DOHH2 (cell line): ENCODE data around the gene CHIT1.

Source experiments
- H3F3A ChIP-seq: fragments of 200-600 bp; sonication (generic), shearing (Covaris generic); 2 replicates; pipeline ENCODE4 v1.6.0; 2016; ENCODE audit warnings: antibody characterized with exemption, mild to moderate bottlenecking; ENCODE audit not compliant: control insufficient read depth, insufficient read depth
- H3K27ac ChIP-seq: fragments of 200-600 bp; sonication (generic); 2 replicates; pipeline ENCODE4 v1.5.1; 2014; ENCODE audit warnings: low read depth, mild to moderate bottlenecking, low read length, moderate library complexity
- H3K27me3 ChIP-seq: fragments of 200-600 bp; sonication (generic); 2 replicates; pipeline ENCODE4 v1.6.1; 2014; ENCODE audit warnings: mild to moderate bottlenecking, low read length, mixed read lengths; ENCODE audit not compliant: control insufficient read depth
- H3K36me3 ChIP-seq: fragments of 200-600 bp; sonication (generic); 2 replicates; pipeline ENCODE4 v1.6.1; 2014; ENCODE audit warnings: mild to moderate bottlenecking, low read length, moderate library complexity, mixed read lengths; ENCODE audit not compliant: control insufficient read depth
- H3K4me1 ChIP-seq: fragments of 200-600 bp; sonication (generic); 2 replicates; pipeline ENCODE4 v1.6.1; 2014; ENCODE audit warnings: mild to moderate bottlenecking, low read length, mixed read lengths; ENCODE audit not compliant: control insufficient read depth
- H3K4me2 ChIP-seq: fragments of 200-600 bp; sonication (generic); 2 replicates; pipeline ENCODE4 v1.6.0; 2014; ENCODE audit warnings: mild to moderate bottlenecking, low read length, moderate library complexity
- H3K4me3 ChIP-seq: fragments of 200-600 bp; sonication (generic); 2 replicates; pipeline ENCODE4 v1.5.1; 2014; ENCODE audit warnings: mild to moderate bottlenecking, low read length, mixed read lengths
- H3K79me2 ChIP-seq: fragments of 200-600 bp; sonication (generic); 2 replicates; pipeline ENCODE4 v1.6.1; 2014; ENCODE audit warnings: mild to moderate bottlenecking, low read length, mixed read lengths; ENCODE audit not compliant: control insufficient read depth
- H3K9me2 ChIP-seq: fragments of 200-600 bp; sonication (generic); replicated peaks from 2 replicates; pipeline ENCODE4 v1.6.1; 2014; ENCODE audit warnings: mild to moderate bottlenecking, low read length, mixed read lengths; ENCODE audit not compliant: control insufficient read depth
- H3K9me3 ChIP-seq: fragments of 200-600 bp; sonication (generic); 2 replicates; pipeline ENCODE4 v1.6.1; 2014; ENCODE audit warnings: antibody characterized with exemption, low read length, mixed read lengths; ENCODE audit not compliant: control insufficient read depth, insufficient read depth
- H4K20me1 ChIP-seq: fragments of 200-600 bp; sonication (generic); 2 replicates; pipeline ENCODE4 v1.6.0; 2014; ENCODE audit warnings: low read depth, mild to moderate bottlenecking, antibody characterized with exemption, low read length, moderate library complexity; ENCODE audit not compliant: control insufficient read depth, insufficient read depth
- EZH2phosphoT487 ChIP-seq: fragments of 200-600 bp; sonication (generic); IDR thresholded peaks from 2 replicates; pipeline ENCODE4 v1.6.1; 2017; ENCODE audit warnings: borderline replicate concordance, mild to moderate bottlenecking, antibody characterized with exemption, low read length, moderate library complexity, mixed read lengths
- TF ChIP-seq, protein P1 (sequence below): fragments of 200-600 bp; sonication (generic); IDR thresholded peaks from one replicate; pipeline ENCODE4 v1.5.1; 2014; ENCODE audit warnings: antibody characterized with exemption, mild to moderate bottlenecking, low read depth, low read length; ENCODE audit not compliant: poor library complexity, severe bottlenecking

The CHIT1 gene

DNA sequence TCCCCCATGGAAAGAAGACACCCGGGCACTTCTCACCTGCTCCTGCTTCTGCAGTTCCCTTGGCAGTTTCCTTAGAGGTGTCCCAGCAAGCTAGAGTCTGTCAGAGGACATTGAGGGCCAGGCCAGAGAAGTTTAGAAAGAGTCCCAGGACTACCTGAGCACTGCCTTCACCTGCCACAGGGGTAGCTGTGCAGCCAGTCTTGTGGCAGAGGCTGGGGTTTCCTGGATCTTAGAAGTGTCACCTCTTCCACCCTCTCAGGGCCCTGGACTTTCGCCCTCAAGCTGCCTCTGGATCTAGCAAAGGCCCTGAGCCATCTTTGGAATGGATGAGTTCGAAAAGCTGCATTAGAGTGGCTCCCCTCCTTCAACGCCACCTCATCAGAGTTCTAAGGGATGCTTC, 41.0 kb upstream of the CHIT1 start:
- no peak for TF ChIP-seq EZH2phosphoT487
- TF ChIP-seq, protein P1, sequence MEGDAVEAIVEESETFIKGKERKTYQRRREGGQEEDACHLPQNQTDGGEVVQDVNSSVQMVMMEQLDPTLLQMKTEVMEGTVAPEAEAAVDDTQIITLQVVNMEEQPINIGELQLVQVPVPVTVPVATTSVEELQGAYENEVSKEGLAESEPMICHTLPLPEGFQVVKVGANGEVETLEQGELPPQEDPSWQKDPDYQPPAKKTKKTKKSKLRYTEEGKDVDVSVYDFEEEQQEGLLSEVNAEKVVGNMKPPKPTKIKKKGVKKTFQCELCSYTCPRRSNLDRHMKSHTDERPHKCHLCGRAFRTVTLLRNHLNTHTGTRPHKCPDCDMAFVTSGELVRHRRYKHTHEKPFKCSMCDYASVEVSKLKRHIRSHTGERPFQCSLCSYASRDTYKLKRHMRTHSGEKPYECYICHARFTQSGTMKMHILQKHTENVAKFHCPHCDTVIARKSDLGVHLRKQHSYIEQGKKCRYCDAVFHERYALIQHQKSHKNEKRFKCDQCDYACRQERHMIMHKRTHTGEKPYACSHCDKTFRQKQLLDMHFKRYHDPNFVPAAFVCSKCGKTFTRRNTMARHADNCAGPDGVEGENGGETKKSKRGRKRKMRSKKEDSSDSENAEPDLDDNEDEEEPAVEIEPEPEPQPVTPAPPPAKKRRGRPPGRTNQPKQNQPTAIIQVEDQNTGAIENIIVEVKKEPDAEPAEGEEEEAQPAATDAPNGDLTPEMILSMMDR: peak; percentile 12
- H3K27ac ChIP-seq: no peak overlapping the region

DNA sequence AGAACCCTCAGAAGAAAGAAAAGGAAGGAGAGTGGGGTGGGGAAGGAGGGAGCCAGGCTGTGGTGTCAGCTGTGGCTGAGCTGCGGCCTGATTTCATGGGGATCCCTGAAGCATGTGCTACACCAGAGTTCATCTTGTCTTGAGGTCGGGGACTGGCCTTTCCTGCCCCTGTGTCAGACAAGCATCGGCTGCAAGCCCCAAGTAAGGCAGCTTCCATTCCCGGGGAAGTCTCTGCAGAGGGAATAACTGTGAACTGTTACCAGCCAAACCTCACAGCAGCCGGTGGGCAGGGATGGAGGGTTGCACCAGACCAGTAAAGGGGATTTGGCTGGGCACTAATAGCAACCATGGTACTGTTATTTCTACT, 40.2 kb upstream of the CHIT1 start:
- Histone ChIP-seq H4K20me1 (no peaks in the 10 kb centered on the region), H3K9me3 (no peaks in the 10 kb centered on the region), H3F3A (no peaks in the 10 kb centered on the region), H3K4me2 (no peak overlapping the region), H3K9me2 (no peaks in the 10 kb centered on the region), H3K79me2 (0 out of 2 replicates have a peak, but pooled peaks cover 6% of the 10 kb centered on the region), H3K36me3 (no peaks in the 10 kb centered on the region), H3K27ac (no peak overlapping the region), H3K4me3 (no peak overlapping the region), H3K4me1 (peaks cover 79% of the 10 kb centered on the region), H3K27me3 (no peaks in the 10 kb centered on the region)
- no peak for TF ChIP-seq EZH2phosphoT487
- TF ChIP-seq, protein P1: no peak

More for the DNA sequence above, 41.0 kb upstream of the CHIT1 start:
- Histone ChIP-seq H3K9me3 (no peaks in the 10 kb centered on the region), H3K4me3 (no peak overlapping the region), H3K79me2 (0 out of 2 replicates have a peak, but pooled peaks cover 6% of the 10 kb centered on the region), H3K4me2 (peak overlapping the region; percentile 28), H3K4me1 (peaks cover 79% of the 10 kb centered on the region), H3K27me3 (no peaks in the 10 kb centered on the region), H3K9me2 (no peaks in the 10 kb centered on the region), H3F3A (peaks cover 7% of the 10 kb centered on the region), H4K20me1 (no peaks in the 10 kb centered on the region), H3K36me3 (no peaks in the 10 kb centered on the region)

DNA sequence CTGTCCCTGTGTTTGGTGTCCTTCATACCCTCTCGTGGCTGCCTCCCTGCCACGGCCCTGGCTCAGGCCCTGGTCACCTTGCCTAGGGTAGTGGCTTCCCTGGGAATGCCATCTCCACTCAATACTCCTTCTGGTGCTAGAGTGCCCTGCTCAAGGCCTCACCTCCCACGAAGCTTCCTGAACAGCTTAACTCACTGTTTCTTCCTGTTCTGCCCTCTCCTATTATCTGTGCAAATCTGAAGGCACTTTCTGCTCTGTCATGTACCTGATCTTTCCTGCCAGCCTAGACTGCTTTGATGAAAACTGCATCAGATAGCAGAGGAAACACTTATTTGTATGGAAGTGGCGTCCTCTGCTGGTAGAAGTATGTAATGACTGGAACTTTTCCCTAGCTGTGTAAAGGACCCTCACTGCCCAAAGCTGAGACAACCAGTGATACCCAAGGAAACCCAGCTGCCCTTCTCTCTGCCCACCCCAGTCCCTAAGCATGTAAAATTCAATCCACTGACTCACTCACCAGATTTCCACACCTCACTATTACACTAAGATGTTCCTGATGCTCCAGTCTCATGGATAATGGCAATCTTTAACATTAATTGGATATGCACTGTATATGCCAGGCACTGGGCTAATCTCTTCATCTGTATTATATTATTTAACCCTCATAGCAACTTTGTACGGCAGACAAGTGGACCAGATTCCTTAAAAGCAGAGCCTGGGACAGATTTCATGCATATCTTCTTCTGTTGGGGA, 39.6 kb upstream of the CHIT1 start:
- Histone ChIP-seq H3K79me2 (0 out of 2 replicates have a peak, but pooled peaks cover 6% of the 10 kb centered on the region), H3F3A (no peaks in the 10 kb centered on the region), H3K27me3 (no peaks in the 10 kb centered on the region), H3K4me3 (no peak overlapping the region), H4K20me1 (no peaks in the 10 kb centered on the region), H3K9me2 (no peaks in the 10 kb centered on the region), H3K4me2 (peak overlapping the region; percentile 43), H3K36me3 (no peaks in the 10 kb centered on the region), H3K4me1 (peaks cover 79% of the 10 kb centered on the region), H3K27ac (peak overlapping the region; percentile 26; the same call in 1 of the 2 replicates), H3K9me3 (no peaks in the 10 kb centered on the region)
- TF ChIP-seq, protein P1: peak; percentile 94
- TF ChIP-seq EZH2phosphoT487: no peak
